ENCODE data around the gene SAMMSON.

GRCh38 chr3:70042641-70043040 is 43.1 kb downstream of the SAMMSON start:
- TF ChIP-seq CTCF (IDR thresholded peaks at IDR 0.05 in 8 of 11, conservative IDR thresholded peaks at IDR 0.05 in 3 of 11) (no peak), POLR2A (IDR thresholded peaks at IDR 0.05) (no peak), POLR2AphosphoS5 (IDR thresholded peaks at IDR 0.05) (no peak)
